GM21528 (cell line): Measurements from ENCODE around the gene C14orf180.

Experiments
- ATAC-seq: cut with Tn5 transposase; IDR thresholded peaks from one replicate; pipeline ENCODE4 v1.9.1; 2021; ENCODE audit warnings: mild to moderate bottlenecking, moderate library complexity; ENCODE audit not compliant: unreplicated experiment, low FRiP score

The C14orf180 gene

GRCh38 chr14:104549536-104550339, 29.8 kb upstream of the C14orf180 start:
- no peak for ATAC-seq

DNA sequence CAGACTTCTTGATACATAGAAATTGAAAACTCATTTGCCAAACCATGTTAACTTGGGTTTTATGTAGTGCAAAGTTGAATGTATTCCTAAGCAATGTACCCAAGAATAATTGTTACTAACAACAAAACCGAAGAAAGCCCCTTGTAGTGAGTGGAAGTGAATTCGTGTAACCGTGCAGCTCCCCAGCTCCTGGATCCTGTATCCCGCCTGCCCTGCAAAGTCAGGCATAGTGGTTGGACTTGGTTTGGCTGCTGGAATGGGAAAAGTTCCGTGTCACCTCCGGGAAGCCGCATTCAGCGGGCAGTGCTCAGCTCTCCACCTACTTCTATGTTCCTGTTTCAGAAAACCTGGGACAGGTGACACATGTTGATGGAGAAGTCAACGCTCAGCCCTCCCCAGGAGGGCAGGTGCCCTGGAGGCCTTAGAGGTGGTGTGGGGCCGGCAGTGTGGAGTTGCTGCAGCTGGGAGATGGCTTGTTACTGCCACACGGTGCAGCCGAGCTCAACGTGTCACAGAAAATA, 29.2 kb upstream of the C14orf180 start:
- ATAC-seq, result no peak

DNA sequence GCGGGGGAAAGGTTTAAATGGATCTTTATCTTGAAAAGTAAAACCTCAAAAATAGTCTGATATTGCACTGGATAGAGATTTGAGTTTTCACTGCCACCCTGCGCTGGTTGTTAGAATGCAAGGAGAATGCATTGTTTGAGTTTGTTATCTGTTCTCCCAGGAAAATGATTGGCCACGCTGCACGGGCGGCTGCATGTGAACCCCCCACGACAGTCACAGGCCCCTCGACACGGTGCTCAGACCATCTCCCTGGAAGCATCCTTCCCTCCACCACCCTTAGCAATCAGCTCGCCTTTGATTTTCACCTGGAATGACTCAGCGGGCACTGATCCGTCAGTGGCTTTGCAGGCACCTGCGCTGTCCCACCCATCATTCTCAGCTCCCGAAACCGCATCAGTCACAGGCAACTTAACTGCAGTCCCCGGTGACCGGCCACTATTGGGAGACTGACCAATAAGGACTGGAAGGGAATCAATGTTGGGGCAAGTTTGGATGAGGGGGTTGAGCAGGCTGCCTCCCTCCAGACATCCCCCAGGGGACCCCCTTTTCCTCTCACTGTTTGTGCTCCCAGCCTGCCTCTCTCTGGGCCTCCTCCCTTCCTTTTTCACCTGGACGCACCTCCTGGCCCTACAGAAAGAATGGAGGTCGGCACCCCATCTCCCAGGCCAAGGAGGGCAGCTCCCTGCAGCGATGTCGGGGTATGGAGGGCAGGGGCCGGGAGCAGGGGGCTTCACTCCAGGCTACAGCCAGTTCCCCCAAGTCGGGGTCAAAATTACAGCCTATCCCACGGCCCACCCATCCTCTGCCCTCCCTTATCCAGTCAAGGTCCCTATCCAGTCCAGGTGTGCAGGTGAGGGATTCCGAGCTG, 28.5 kb upstream of the C14orf180 start:
- no peak for ATAC-seq

DNA sequence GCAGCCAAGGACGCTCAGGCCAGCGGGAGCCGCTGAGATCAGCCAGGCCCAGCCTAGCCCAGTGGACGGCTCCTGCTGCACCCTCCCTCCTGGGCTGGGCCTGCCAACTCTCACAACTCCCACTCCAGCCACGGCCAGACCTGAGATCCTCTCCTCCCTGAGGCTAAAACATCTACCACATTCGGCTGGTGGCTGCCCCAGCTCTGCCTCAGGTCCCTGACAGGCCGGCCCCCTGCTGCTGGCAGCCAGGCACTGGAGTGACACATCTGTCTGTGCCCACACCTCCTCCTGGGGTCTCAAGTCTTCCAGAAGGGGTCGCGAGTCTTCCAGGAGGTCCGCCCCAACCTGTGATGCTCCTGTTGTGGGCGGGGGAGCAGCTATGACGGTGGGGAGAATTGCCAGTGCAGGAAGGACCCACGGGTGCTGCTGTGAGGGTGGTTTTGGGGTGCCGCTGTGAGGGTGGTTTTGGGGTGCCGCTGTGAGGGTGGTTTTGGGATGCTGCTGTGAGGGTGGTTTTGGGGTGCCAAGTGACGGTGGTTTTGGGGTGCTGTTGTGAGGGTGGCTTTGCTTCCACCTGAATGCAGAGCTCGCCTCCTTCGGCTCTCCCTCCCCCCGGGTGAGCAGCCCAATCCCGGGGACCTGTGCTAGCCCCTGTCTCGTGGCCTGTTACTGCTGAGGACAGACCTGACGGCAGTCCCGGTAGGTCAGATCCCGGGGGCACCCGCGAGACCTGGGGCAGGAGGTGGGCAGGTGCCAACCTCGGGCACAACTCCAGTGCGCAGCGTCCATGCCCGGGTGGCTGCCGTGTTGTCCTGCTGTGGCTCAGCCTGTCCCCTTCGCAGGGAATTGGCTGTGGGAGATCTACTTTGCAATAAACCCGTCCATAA, 27.5 kb upstream of the C14orf180 start:
- no peak for ATAC-seq

GRCh38 chr14:104552738-104553125, 26.8 kb upstream of the C14orf180 start:
- ATAC-seq, result no peak

GRCh38 chr14:104553166-104554087, 26.1 kb upstream of the C14orf180 start:
- no peak for ATAC-seq

- ATAC-seq, result no peak
These were observed 25.4 kb upstream of the C14orf180 start for GRCh38 chr14:104554088-104554607.

- no peak for ATAC-seq
These were observed 24.7 kb upstream of the C14orf180 start for GRCh38 chr14:104554608-104555429.

DNA sequence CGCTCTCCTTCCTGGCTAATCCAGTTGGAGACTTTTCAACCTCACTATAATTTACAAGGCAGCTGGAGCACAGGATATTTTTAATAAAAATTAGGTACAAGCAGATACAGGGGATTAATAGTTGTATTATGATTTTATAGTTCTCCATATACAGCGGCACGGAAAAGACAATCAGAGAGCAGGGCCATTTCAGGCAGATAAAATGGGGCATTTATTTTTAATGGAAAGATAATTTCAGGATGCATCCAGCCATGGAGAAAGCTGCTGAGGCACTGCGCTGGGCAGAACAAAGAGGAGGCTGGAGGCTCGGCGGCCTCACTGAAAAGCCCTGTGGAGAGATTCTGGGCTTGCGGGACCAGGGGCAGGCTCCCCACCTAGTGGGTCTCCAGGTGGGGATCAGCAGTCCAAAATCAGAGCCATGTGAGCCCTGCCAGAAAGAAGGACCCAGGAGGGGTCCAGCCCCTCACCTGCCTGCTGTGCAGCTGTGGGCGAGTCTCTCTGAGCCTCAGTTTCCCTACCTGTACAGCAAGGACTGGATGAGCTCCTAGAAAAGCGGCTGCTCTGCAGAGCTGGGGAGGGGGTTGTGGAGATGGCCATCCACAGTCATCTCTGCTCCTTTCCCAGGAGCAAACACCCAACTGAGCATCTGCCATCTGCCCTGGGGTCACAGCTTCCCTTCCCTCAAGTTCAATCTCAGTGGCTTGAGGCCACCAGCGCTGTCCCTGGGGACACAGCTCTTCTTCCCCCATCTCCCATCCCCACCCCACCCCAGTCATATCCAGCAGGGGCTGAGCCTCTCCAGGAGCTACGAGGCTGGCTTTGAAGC, 23.9 kb upstream of the C14orf180 start:
- ATAC-seq, result no peak

DNA sequence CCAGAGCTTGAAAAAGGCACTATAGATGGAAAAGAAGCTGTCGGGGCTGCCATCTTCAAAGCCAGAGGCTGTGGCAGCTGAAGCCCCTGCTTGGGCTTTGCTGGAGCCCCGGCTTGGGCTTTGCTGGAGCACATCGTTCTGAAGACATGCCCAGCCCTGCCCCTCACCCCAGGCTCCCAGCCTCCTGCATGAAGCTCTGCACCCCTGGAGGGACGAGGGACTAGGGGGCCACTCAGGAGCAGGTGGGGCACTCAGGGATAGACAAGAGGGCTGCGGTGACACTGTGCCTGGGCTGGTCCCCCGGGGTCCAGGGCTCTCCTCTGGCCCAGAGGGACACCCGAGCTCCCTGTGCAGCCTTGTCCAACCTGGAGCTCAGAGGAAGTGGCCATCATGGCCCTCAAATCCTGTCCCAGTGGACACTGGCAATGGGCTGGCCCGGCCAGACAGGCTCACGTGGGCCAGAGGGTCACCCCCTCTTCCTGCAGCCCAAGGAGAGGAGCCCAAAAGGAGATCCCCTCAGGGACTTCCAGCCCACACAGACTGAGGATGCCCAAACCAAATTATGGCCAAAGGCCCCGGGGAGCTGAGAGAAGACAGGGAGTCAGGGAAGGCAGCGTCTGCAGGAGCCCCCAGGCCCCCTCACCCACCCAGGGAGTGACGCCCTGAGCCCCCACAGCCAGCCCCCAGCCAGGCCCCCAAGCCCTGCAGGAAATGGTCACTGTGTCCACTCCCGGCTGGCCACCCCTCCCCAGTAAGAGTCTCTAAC, 23.1 kb upstream of the C14orf180 start:
- ATAC-seq, result no peak

- no peak for ATAC-seq
These were observed 22.5 kb upstream of the C14orf180 start for GRCh38 chr14:104557086-104557485.

GRCh38 chr14:104557766-104558165, 21.8 kb upstream of the C14orf180 start:
- no peak for ATAC-seq

GRCh38 chr14:104558231-104559027, 21.1 kb upstream of the C14orf180 start:
- no peak for ATAC-seq

- ATAC-seq, result no peak
These were observed 20.3 kb upstream of the C14orf180 start for GRCh38 chr14:104559028-104559803.
